A549 (cell line): Measurements from ENCODE around the gene UGT1A5.

Experiments used
- CHD2 ChIP-seq: fragments of 150-350 bp; IDR thresholded peaks from 2 replicates; pipeline ENCODE4 v1.6.1; 2014; ENCODE audit warnings: low read length; ENCODE audit not compliant: partially characterized antibody
- EP300 ChIP-seq, 2 experiments: fragments of >200 bp; sonication (Bioruptor Twin); formaldehyde crosslinking; IDR thresholded peaks; 2 replicates in 1 of 2; 3 replicates in 1 of 2; pipeline ENCODE4 v1.6.1; 2016 to 2017
- MAFK ChIP-seq: fragments of 450-650 bp; IDR thresholded peaks from 2 replicates; pipeline ENCODE4 v1.6.1; 2014; ENCODE audit not compliant: partially characterized antibody
- MAZ ChIP-seq: fragments of 150-350 bp; IDR thresholded peaks from 2 replicates; pipeline ENCODE4 v1.6.1; 2014; ENCODE audit warnings: antibody characterized with exemption, low read depth, low read length, borderline replicate concordance
- NPAS2 ChIP-seq: fragments of 250-450 bp; sonication (Bioruptor Pico); IDR thresholded peaks from 2 replicates; pipeline ENCODE4 v1.8.0; 2022; ENCODE audit warnings: mild to moderate bottlenecking, moderate library complexity, borderline replicate concordance
- POLR2A ChIP-seq: IDR thresholded peaks from 2 replicates; pipeline ENCODE4 v1.6.1; 2012; ENCODE audit warnings: mild to moderate bottlenecking, low read length
- RCOR1 ChIP-seq: fragments of 150-350 bp; IDR thresholded peaks from 2 replicates; pipeline ENCODE4 v1.6.1; 2014; ENCODE audit warnings: antibody characterized with exemption, low read length, low read depth
- RFX5 ChIP-seq: fragments of 450-650 bp; IDR thresholded peaks from 2 replicates; pipeline ENCODE4 v1.7.1; 2014; ENCODE audit warnings: antibody characterized with exemption, mild to moderate bottlenecking, moderate library complexity
- SMC3 ChIP-seq: fragments of >200 bp; sonication (Bioruptor Twin); formaldehyde crosslinking; IDR thresholded peaks from 3 replicates; pipeline ENCODE4 v1.6.1; 2018; ENCODE audit warnings: inconsistent platforms
- TF ChIP-seq, protein P1 (sequence below): IDR thresholded peaks from 2 replicates; pipeline ENCODE4 v1.6.1; 2012
- TF ChIP-seq, protein P2 (sequence below): fragments of >200 bp; sonication (Bioruptor Twin); formaldehyde crosslinking; IDR thresholded peaks from 3 replicates; pipeline ENCODE4 v1.5.1; 2016
- TF ChIP-seq, protein P3 (sequence below): fragments of 200-600 bp; sonication (generic); IDR thresholded peaks from 2 replicates; pipeline ENCODE4 v1.6.1; 2016; ENCODE audit warnings: antibody characterized with exemption, mild to moderate bottlenecking, moderate library complexity
- TF ChIP-seq, protein P4 (sequence below): fragments of 450-650 bp; IDR thresholded peaks from 2 replicates; pipeline ENCODE4 v1.6.1; 2014; ENCODE audit warnings: antibody characterized with exemption
- TF ChIP-seq, protein P5 (sequence below): fragments of 250-450 bp; sonication (Bioruptor Pico); IDR thresholded peaks from 2 replicates; pipeline ENCODE4 v1.5.0; 2020; ENCODE audit warnings: low read depth, mild to moderate bottlenecking, moderate library complexity

- TF ChIP-seq CHD2 (no peak), MAZ (no peak), NPAS2 (no peak), RFX5 (no peak), SMC3 (no peak), MAFK (no peak), EP300 (IDR thresholded peaks at IDR 0.05) (no peak), POLR2A (no peak), RCOR1 (no peak)
- TF ChIP-seq, protein P1, sequence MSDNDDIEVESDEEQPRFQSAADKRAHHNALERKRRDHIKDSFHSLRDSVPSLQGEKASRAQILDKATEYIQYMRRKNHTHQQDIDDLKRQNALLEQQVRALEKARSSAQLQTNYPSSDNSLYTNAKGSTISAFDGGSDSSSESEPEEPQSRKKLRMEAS = no peak
- TF ChIP-seq, protein P2, sequence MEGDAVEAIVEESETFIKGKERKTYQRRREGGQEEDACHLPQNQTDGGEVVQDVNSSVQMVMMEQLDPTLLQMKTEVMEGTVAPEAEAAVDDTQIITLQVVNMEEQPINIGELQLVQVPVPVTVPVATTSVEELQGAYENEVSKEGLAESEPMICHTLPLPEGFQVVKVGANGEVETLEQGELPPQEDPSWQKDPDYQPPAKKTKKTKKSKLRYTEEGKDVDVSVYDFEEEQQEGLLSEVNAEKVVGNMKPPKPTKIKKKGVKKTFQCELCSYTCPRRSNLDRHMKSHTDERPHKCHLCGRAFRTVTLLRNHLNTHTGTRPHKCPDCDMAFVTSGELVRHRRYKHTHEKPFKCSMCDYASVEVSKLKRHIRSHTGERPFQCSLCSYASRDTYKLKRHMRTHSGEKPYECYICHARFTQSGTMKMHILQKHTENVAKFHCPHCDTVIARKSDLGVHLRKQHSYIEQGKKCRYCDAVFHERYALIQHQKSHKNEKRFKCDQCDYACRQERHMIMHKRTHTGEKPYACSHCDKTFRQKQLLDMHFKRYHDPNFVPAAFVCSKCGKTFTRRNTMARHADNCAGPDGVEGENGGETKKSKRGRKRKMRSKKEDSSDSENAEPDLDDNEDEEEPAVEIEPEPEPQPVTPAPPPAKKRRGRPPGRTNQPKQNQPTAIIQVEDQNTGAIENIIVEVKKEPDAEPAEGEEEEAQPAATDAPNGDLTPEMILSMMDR = no peak
- TF ChIP-seq, protein P3, sequence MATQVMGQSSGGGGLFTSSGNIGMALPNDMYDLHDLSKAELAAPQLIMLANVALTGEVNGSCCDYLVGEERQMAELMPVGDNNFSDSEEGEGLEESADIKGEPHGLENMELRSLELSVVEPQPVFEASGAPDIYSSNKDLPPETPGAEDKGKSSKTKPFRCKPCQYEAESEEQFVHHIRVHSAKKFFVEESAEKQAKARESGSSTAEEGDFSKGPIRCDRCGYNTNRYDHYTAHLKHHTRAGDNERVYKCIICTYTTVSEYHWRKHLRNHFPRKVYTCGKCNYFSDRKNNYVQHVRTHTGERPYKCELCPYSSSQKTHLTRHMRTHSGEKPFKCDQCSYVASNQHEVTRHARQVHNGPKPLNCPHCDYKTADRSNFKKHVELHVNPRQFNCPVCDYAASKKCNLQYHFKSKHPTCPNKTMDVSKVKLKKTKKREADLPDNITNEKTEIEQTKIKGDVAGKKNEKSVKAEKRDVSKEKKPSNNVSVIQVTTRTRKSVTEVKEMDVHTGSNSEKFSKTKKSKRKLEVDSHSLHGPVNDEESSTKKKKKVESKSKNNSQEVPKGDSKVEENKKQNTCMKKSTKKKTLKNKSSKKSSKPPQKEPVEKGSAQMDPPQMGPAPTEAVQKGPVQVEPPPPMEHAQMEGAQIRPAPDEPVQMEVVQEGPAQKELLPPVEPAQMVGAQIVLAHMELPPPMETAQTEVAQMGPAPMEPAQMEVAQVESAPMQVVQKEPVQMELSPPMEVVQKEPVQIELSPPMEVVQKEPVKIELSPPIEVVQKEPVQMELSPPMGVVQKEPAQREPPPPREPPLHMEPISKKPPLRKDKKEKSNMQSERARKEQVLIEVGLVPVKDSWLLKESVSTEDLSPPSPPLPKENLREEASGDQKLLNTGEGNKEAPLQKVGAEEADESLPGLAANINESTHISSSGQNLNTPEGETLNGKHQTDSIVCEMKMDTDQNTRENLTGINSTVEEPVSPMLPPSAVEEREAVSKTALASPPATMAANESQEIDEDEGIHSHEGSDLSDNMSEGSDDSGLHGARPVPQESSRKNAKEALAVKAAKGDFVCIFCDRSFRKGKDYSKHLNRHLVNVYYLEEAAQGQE = no peak
- TF ChIP-seq, protein P4, sequence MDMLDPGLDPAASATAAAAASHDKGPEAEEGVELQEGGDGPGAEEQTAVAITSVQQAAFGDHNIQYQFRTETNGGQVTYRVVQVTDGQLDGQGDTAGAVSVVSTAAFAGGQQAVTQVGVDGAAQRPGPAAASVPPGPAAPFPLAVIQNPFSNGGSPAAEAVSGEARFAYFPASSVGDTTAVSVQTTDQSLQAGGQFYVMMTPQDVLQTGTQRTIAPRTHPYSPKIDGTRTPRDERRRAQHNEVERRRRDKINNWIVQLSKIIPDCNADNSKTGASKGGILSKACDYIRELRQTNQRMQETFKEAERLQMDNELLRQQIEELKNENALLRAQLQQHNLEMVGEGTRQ = no peak
- TF ChIP-seq, protein P5, sequence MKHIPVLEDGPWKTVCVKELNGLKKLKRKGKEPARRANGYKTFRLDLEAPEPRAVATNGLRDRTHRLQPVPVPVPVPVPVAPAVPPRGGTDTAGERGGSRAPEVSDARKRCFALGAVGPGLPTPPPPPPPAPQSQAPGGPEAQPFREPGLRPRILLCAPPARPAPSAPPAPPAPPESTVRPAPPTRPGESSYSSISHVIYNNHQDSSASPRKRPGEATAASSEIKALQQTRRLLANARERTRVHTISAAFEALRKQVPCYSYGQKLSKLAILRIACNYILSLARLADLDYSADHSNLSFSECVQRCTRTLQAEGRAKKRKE (CRISPR knock-in tag) = no peak
These were observed 83.5 kb downstream of the UGT1A5 start for GRCh38 chr2:233796254-233796653.
